Stimulated activated CD8-positive, alpha-beta memory T cell treated with anti-CD3 and anti-CD28 coated beads, Interleukin-7, amount 100 ng/mL, for 1 hour (primary cell): ENCODE results near the gene FKBP4.

Experiments used
- DNase-seq, 2 donors: peaks; one replicate each; pipeline ENCODE4 v3.0.0-alpha.2; 2020; ENCODE audit warnings: low read depth in 2 of 2

FKBP4 gene

GRCh38 chr12:2813214-2814185, 18.7 kb downstream of the FKBP4 start:
- DNase-seq, result no peak

- DNase-seq, result no peak
These were observed 25.0 kb downstream of the FKBP4 start for GRCh38 chr12:2819810-2820209.

- no peak for DNase-seq
These were observed 25.7 kb downstream of the FKBP4 start for GRCh38 chr12:2820432-2820831.

GRCh38 chr12:2823483-2823882, 28.7 kb downstream of the FKBP4 start:
- no peak for DNase-seq

GRCh38 chr12:2824541-2824940, 29.8 kb downstream of the FKBP4 start:
- DNase-seq, result no peak

GRCh38 chr12:2825132-2825531, 30.4 kb downstream of the FKBP4 start:
- no peak for DNase-seq

GRCh38 chr12:2826036-2826435, 31.3 kb downstream of the FKBP4 start:
- DNase-seq, result no peak

- DNase-seq, result no peak
These were observed 32.1 kb downstream of the FKBP4 start for GRCh38 chr12:2826721-2827515.

- no peak for DNase-seq
These were observed 34.5 kb downstream of the FKBP4 start for GRCh38 chr12:2829275-2829674.

GRCh38 chr12:2832550-2833127, 37.9 kb downstream of the FKBP4 start:
- DNase-seq, result no peak

GRCh38 chr12:2833327-2833726, 38.6 kb downstream of the FKBP4 start:
- no peak for DNase-seq

GRCh38 chr12:2833810-2834209, 39.0 kb downstream of the FKBP4 start:
- DNase-seq, result no peak

- DNase-seq, result no peak
These were observed 40.1 kb downstream of the FKBP4 start, which contains the start of gene NRIP2 for GRCh38 chr12:2834581-2835491. Gene NRIP2, minus strand, starts transcription at chr12:2835035. Its CDS starts 52 bp downstream, at chr12:2834983.

- no peak for DNase-seq
These were observed 41.1 kb downstream of the FKBP4 start for GRCh38 chr12:2835691-2836403.

GRCh38 chr12:2836574-2836973, 41.8 kb downstream of the FKBP4 start:
- DNase-seq, result no peak

GRCh38 chr12:2841056-2841650, 46.4 kb downstream of the FKBP4 start:
- no peak for DNase-seq

- DNase-seq, result no peak
These were observed 48.2 kb downstream of the FKBP4 start for GRCh38 chr12:2842948-2843347.

GRCh38 chr12:2844786-2845185, 50.0 kb downstream of the FKBP4 start:
- DNase-seq, result no peak

- DNase-seq, result no peak
These were observed 50.5 kb downstream of the FKBP4 start for GRCh38 chr12:2845280-2845679.

- DNase-seq, result no peak
These were observed 57.2 kb downstream of the FKBP4 start for GRCh38 chr12:2851931-2852330.
